ENCODE results near the gene SHCBP1.

Gene SHCBP1, protein sequence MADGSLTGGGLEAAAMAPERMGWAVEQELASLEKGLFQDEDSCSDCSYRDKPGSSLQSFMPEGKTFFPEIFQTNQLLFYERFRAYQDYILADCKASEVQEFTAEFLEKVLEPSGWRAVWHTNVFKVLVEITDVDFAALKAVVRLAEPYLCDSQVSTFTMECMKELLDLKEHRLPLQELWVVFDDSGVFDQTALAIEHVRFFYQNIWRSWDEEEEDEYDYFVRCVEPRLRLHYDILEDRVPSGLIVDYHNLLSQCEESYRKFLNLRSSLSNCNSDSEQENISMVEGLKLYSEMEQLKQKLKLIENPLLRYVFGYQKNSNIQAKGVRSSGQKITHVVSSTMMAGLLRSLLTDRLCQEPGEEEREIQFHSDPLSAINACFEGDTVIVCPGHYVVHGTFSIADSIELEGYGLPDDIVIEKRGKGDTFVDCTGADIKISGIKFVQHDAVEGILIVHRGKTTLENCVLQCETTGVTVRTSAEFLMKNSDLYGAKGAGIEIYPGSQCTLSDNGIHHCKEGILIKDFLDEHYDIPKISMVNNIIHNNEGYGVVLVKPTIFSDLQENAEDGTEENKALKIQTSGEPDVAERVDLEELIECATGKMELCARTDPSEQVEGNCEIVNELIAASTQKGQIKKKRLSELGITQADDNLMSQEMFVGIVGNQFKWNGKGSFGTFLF

DNA sequence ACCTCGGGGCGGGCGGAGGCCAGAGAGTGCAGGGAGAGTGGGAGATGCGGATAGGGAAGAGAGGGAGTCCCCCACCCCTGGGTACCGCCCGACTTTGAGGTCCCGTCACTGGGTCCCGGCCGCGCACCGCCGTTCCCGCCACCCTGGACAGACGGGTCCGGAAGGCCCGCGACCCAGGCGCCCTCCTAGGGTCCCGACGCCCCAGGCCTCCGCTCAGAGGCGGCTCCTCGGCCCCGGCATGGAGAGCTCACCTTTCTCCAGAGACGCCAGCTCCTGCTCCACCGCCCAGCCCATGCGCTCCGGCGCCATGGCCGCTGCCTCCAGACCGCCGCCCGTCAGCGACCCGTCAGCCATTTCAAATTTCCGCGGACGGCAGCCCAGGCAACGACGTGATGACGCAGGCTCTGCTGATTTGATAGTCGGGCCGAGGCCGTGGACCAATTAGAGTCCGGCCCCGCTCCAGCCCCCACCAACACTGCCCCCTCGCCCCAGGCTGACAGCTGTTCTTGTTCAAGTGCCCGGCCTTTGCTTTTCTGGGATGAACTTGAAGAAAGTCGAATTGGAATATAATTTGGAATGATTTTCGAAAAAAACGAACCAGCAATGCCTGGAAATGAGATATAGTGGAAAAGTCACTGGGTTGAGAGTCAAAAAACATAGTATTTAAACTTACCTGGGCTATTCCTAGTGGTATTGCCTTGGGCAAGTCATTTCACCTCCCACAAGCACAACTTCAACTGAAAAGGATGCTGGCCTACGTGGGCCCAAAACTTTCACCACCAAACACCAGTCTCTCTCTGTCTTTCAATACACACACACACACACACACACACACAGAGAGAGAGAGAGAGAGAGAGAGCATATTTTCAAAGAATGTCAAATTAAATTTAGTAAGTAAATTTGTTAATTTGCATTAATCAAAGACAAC is at the start of gene SHCBP1:
Gene SHCBP1, minus strand, starts transcription at position 374 of the 928 bp plus-strand sequence. Its CDS starts 20 bp downstream, at position 354.
- Histone ChIP-seq H3K36me3 (ENCODE audit: control insufficient read depth in 2 of 2, insufficient read depth in 2 of 2, low read length in 2 of 2) (no peaks in the 10 kb centered on the region), H3K27me3 (ENCODE audit: control insufficient read depth in 1 of 2, insufficient read depth in 2 of 2, low read length in 2 of 2) (peaks cover 0 to 2% of the 10 kb centered on the region in 2 donors)

DNA sequence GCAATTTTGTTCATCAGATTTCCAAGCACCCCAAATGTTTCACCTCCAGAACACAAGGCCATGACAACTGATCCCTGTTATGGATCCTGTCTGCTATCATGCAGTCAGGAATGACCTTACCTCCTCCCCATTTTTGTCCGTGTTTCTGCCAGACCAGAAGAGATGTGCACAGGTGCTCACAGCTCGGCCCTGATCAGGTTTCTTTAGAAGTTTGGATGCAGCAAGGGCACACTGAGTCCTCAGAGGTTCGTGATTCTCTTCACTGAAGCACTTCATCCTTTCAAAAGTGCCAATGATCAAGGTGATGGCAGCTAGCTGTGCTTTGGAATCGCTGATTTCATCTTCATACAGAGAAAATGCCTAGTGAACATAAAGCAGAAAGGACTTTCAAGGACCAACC is 40.9 kb upstream of the SHCBP1 start:
- Histone ChIP-seq H3K27ac (ENCODE audit: low read length) (no peak overlapping the region), H3K9ac (ENCODE audit: low read length in 2 of 2) (no peak overlapping the region), H3K27me3 (ENCODE audit: control insufficient read depth in 1 of 2, insufficient read depth in 2 of 2, low read length in 2 of 2) (no peaks in the 10 kb centered on the region), H3K4me1 (ENCODE audit: control insufficient read depth, insufficient read depth, low read length) (no peaks in the 10 kb centered on the region), H3K4me3 (ENCODE audit: low read length in 2 of 2) (no peak overlapping the region), H3K36me3 (ENCODE audit: control insufficient read depth in 2 of 2, insufficient read depth in 2 of 2, low read length in 2 of 2) (peaks cover 27 to 32% of the 10 kb centered on the region in 2 donors), H3K9me3 (ENCODE audit: control insufficient read depth in 2 of 2, low read length in 2 of 2) (no peaks in the 10 kb centered on the region)

More for the DNA sequence above, at the start of gene SHCBP1:
- peak within 1 kb of the TSS; percentile 59 to 74 for H3K4me3 ChIP-seq (ENCODE audit: low read length in 2 of 2)
- no peak within 1 kb of the TSS for H3K9ac ChIP-seq (ENCODE audit: low read length in 2 of 2)
- H3K27ac ChIP-seq (ENCODE audit: low read length), result no peak within 1 kb of the TSS
- peaks cover 4% of the 10 kb centered on the region for H3K4me1 ChIP-seq (ENCODE audit: control insufficient read depth, insufficient read depth, low read length)
- H3K9me3 ChIP-seq (ENCODE audit: control insufficient read depth in 2 of 2, low read length in 2 of 2), result no peaks in the 10 kb centered on the region

DNA sequence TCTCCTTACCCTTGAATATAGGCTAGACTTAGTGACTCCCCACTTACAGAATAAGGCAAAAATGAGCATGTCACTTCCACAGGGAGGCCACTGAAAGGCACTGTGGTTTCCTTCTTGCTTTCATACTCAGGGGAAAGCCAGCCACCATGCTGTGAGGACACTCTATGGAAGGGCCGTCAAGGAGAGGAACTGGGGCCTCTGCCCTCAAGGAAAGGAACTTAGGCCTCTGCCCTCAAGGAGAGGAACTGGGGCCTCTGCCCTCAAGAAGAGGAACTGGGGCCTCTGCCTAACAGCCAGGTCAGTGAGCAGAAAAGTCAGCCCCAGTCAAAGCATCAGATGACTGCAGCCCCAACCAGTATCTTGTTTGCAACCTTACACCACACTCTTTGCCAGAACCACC is 37.7 kb upstream of the SHCBP1 start:
- no peaks in the 10 kb centered on the region for H3K27me3 ChIP-seq (ENCODE audit: control insufficient read depth in 1 of 2, insufficient read depth in 2 of 2, low read length in 2 of 2)
- H3K9me3 ChIP-seq (ENCODE audit: control insufficient read depth in 2 of 2, low read length in 2 of 2), result no peaks in the 10 kb centered on the region
- H3K27ac ChIP-seq (ENCODE audit: low read length), result no peak overlapping the region
- H3K9ac ChIP-seq (ENCODE audit: low read length in 2 of 2), result no peak overlapping the region
- no peaks in the 10 kb centered on the region for H3K4me1 ChIP-seq (ENCODE audit: control insufficient read depth, insufficient read depth, low read length)
- no peak overlapping the region for H3K4me3 ChIP-seq (ENCODE audit: low read length in 2 of 2)
- H3K36me3 ChIP-seq (ENCODE audit: control insufficient read depth in 2 of 2, insufficient read depth in 2 of 2, low read length in 2 of 2), result peaks cover 25 to 27% of the 10 kb centered on the region in 2 donors

DNA sequence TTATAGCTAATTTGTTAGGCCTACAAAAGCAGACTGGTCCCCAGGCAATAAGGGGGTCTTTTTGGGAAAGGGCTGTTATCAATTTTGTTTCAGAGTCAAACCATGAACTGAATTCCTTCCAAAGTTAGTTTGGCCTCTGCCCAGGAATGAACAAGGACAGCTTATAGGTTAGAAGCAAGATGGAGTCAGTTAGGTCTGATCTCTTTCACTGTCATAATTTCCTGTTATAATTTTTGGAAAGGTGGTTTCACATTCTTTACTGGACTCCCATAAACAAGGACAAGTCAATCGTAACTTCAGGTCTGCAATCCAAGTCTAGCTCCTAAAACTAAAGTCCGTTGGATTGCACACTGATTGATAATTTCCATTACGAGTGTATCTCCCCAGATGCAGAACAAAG is 30.1 kb upstream of the SHCBP1 start:
- Histone ChIP-seq H3K27ac (ENCODE audit: low read length) (no peak overlapping the region), H3K9me3 (ENCODE audit: control insufficient read depth in 2 of 2, low read length in 2 of 2) (no peaks in the 10 kb centered on the region), H3K36me3 (ENCODE audit: control insufficient read depth in 2 of 2, insufficient read depth in 2 of 2, low read length in 2 of 2) (peaks cover 3% of the 10 kb centered on the region in 2 donors), H3K27me3 (ENCODE audit: control insufficient read depth in 1 of 2, insufficient read depth in 2 of 2, low read length in 2 of 2) (no peaks in the 10 kb centered on the region), H3K4me1 (ENCODE audit: control insufficient read depth, insufficient read depth, low read length) (no peaks in the 10 kb centered on the region), H3K4me3 (ENCODE audit: low read length in 2 of 2) (no peak overlapping the region), H3K9ac (ENCODE audit: low read length in 2 of 2) (no peak overlapping the region)

DNA sequence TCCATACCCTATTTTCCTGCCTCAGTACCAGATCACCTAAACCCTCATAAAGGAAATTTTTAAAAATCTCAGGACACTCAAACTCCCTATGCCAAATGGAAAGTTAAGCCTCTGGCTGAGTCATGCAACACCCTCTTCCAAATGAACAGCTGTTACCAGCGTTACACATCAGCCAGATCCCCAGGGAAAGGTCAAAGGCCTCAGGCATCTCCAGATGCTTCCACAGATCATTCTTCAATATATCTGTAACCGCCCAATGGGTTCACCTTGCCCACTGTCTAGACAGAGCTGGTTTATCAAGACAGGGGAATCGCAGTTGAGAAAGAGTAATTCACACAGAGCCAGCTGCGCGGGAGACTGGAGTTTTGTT is 29.1 kb upstream of the SHCBP1 start:
- H3K4me3 ChIP-seq (ENCODE audit: low read length in 2 of 2), result peak overlapping the region in 1 of 2 donors; percentile 22

DNA sequence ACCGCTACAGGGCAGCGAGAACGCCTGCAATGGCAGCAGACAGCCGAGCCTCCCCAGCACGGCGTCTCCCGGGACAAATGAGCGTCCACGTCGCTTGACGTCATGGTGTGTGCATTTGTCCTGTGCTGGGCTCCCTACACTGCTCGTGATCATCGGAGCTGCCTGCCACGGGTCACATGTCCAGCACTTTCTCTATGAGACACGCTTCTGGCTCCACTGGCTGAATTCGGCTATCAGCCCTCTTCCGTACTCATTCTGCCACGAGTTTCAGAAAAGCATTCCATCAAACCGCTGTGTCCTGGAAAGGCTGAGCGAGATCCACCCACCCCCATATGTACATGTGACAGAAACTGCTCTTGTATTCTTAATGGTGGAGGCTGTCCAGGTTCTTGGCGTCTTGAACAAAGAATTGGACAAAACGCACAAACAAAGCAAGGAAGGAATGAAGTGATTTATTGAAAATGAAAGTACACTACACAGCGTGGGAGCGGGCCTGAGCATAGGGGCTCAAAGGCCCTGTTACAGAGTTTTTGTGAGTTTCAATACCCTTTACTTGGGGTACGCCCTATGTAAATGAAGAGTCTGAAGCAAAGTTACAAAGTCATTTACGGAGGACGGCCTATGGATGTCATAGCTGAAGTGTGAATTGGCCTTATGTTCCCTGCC is 28.5 kb upstream of the SHCBP1 start:
- no peaks in the 10 kb centered on the region for H3K9me3 ChIP-seq (ENCODE audit: control insufficient read depth in 2 of 2, low read length in 2 of 2)
- peak overlapping the region in 1 of 2 donors; percentile 54 for H3K4me3 ChIP-seq (ENCODE audit: low read length in 2 of 2)
- peaks cover 0 to 3% of the 10 kb centered on the region in 2 donors for H3K36me3 ChIP-seq (ENCODE audit: control insufficient read depth in 2 of 2, insufficient read depth in 2 of 2, low read length in 2 of 2)
- peak overlapping the region in 1 of 2 donors; percentile 29 for H3K9ac ChIP-seq (ENCODE audit: low read length in 2 of 2)
- no peaks in the 10 kb centered on the region for H3K27me3 ChIP-seq (ENCODE audit: control insufficient read depth in 1 of 2, insufficient read depth in 2 of 2, low read length in 2 of 2)
- no peaks in the 10 kb centered on the region for H3K4me1 ChIP-seq (ENCODE audit: control insufficient read depth, insufficient read depth, low read length)
- H3K27ac ChIP-seq (ENCODE audit: low read length), result no peak overlapping the region

More for the DNA sequence above, 29.1 kb upstream of the SHCBP1 start:
- no peaks in the 10 kb centered on the region for H3K27me3 ChIP-seq (ENCODE audit: control insufficient read depth in 1 of 2, insufficient read depth in 2 of 2, low read length in 2 of 2)
- no peaks in the 10 kb centered on the region for H3K4me1 ChIP-seq (ENCODE audit: control insufficient read depth, insufficient read depth, low read length)
- no peak overlapping the region for H3K9ac ChIP-seq (ENCODE audit: low read length in 2 of 2)
- no peaks in the 10 kb centered on the region for H3K9me3 ChIP-seq (ENCODE audit: control insufficient read depth in 2 of 2, low read length in 2 of 2)
- H3K27ac ChIP-seq (ENCODE audit: low read length), result no peak overlapping the region
- H3K36me3 ChIP-seq (ENCODE audit: control insufficient read depth in 2 of 2, insufficient read depth in 2 of 2, low read length in 2 of 2), result peaks cover 0 to 3% of the 10 kb centered on the region in 2 donors

DNA sequence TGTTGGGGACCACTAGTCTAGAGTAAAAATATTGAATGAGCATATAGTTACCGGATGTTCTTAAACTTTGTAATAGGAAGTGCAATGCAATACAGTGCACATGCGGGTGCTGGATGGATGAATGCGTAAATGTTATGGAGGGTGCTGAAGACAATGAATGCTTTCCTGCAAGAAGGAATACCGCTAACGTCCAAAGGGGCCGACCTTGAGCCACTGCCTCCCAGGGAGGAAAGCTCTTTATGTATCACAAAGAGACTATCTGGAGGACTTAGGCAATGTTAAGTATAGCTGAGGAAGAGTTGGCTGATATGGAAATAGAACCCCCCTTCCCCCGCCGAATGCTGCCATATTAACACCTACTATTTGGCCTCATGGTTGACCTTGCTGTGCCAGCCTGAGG is 27.5 kb upstream of the SHCBP1 start:
- H3K4me3 ChIP-seq (ENCODE audit: low read length in 2 of 2), result no peak overlapping the region
- no peak overlapping the region for H3K27ac ChIP-seq (ENCODE audit: low read length)
- H3K36me3 ChIP-seq (ENCODE audit: control insufficient read depth in 2 of 2, insufficient read depth in 2 of 2, low read length in 2 of 2), result peaks cover 0 to 3% of the 10 kb centered on the region in 2 donors
- no peaks in the 10 kb centered on the region for H3K27me3 ChIP-seq (ENCODE audit: control insufficient read depth in 1 of 2, insufficient read depth in 2 of 2, low read length in 2 of 2)
- H3K4me1 ChIP-seq (ENCODE audit: control insufficient read depth, insufficient read depth, low read length), result no peaks in the 10 kb centered on the region
- H3K9me3 ChIP-seq (ENCODE audit: control insufficient read depth in 2 of 2, low read length in 2 of 2), result no peaks in the 10 kb centered on the region
- no peak overlapping the region for H3K9ac ChIP-seq (ENCODE audit: low read length in 2 of 2)

DNA sequence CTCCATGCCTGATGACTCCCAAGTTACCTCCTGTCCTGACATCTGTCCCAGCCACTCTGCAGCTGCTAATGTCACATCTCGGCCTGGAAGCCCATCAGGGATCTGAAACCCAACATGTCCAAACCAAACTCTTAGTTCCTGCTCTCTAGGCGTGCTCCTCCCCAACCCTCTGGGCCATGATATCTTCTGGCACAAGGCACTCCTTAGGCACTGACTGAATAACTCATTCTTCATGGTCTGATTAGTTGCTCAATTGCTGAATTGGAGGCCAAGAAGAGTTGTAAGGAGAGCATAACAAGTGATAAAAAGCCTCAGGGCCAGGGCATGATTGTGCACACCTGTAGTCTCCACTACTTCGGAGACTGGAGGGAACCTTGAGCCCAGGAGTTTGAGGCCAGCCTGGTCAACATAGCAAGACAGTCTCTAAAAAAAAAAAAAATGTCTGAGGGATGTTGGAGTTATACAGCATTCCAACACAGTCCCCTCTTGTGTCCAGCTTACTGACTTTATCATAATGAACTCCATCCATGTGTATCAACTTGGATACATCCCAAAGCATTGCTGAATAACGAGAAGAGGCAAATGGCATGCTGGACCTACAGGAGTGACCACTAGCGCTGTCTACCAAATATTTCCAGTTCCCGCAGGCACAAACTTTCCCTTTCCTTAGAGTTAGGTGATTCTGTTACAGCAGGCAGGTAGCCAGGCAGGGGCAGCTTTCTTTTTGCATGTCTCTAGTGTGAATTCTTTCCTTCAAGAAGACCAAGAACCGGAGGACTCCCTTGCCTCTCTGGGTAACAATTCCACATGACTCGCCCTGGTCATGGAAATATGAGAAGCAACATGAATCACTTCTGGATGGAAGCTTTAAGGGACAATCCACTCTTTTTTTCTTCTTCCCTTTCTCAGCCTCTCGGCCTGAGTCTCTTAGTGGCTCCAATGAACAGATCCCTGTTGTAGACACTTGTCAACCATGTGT is 18.1 kb upstream of the SHCBP1 start:
- H3K9ac ChIP-seq (ENCODE audit: low read length in 2 of 2), result no peak overlapping the region
- no peaks in the 10 kb centered on the region for H3K4me1 ChIP-seq (ENCODE audit: control insufficient read depth, insufficient read depth, low read length)
- H3K27ac ChIP-seq (ENCODE audit: low read length), result no peak overlapping the region
- no peaks in the 10 kb centered on the region for H3K9me3 ChIP-seq (ENCODE audit: control insufficient read depth in 2 of 2, low read length in 2 of 2)
- H3K27me3 ChIP-seq (ENCODE audit: control insufficient read depth in 1 of 2, insufficient read depth in 2 of 2, low read length in 2 of 2), result no peaks in the 10 kb centered on the region
- no peaks in the 10 kb centered on the region for H3K36me3 ChIP-seq (ENCODE audit: control insufficient read depth in 2 of 2, insufficient read depth in 2 of 2, low read length in 2 of 2)
- no peak overlapping the region for H3K4me3 ChIP-seq (ENCODE audit: low read length in 2 of 2)

DNA sequence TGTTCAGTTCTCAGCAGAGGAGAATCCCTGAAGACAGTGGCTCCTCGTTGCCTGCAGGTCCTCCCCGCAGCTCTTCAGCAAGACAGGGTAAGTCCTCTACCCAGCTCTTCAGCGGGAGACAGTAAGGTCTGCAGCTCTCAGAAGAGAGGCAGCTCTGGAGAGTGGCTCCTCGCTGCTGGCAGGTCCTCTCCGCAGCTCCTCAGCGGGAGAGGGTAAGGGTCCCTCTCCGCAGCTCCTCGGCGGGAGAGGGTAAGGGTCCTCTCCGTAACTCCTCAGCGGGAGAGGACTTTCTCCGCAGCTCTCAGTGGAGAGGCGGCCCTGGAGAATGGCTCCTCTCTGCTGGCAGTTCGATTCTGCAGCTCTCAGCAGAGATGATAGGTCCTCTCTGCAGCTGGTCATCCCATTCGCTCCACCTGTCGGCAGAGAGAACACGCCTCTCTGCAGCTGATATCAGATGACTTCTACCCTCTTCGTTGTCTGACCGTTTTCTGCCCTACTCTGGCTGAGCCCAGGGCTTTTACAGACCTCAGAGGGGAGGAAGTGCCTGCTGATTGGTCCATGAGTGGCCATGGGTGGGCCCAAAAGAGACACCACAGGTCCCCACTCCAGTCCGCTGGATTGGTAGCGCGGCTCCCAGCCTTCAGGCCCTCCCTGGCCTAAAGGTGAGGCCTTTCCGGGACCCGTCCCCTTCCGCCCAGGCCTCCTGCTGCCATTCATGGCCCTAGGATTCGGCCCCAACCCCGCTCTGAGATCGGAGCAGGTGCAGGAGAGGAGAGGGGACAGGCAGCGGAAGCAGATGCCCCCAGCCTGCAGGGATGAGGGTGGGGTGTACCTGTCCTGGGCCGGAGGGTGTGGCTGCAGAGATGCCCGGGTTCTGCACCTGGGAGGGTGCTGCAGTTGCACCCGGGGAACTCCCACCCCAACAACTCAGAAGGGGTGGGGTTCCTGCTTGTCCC is 11.9 kb upstream of the SHCBP1 start:
- no peaks in the 10 kb centered on the region for H3K9me3 ChIP-seq (ENCODE audit: control insufficient read depth in 2 of 2, low read length in 2 of 2)
- no peak overlapping the region for H3K27ac ChIP-seq (ENCODE audit: low read length)
- H3K4me1 ChIP-seq (ENCODE audit: control insufficient read depth, insufficient read depth, low read length), result peaks cover 13% of the 10 kb centered on the region
- no peaks in the 10 kb centered on the region for H3K36me3 ChIP-seq (ENCODE audit: control insufficient read depth in 2 of 2, insufficient read depth in 2 of 2, low read length in 2 of 2)
- H3K4me3 ChIP-seq (ENCODE audit: low read length in 2 of 2), result no peak overlapping the region
- H3K9ac ChIP-seq (ENCODE audit: low read length in 2 of 2), result no peak overlapping the region
- no peaks in the 10 kb centered on the region for H3K27me3 ChIP-seq (ENCODE audit: control insufficient read depth in 1 of 2, insufficient read depth in 2 of 2, low read length in 2 of 2)
